GM18499 (cell line): ENCODE results near the gene NCL.

Experiments
- ATAC-seq: cut with Tn5 transposase; IDR thresholded peaks from one replicate; pipeline ENCODE4 v1.9.1; 2021; ENCODE audit warnings: moderate number of reproducible peaks; ENCODE audit not compliant: insufficient read depth, unreplicated experiment

The NCL gene

GRCh38 chr2:231463698-231464575 is at the start of gene NCL:
Gene NCL (minus strand): TSS chr2:231464484. CDS start chr2:231464353, 131 bp downstream.
- peak; percentile 52 for ATAC-seq

GRCh38 chr2:231513746-231514224 is 49.5 kb upstream of the NCL start:
- ATAC-seq, result no peak

GRCh38 chr2:231512222-231512621 is 47.9 kb upstream of the NCL start:
- no peak for ATAC-seq

- no peak for ATAC-seq
These were observed 39.5 kb upstream of the NCL start for GRCh38 chr2:231503766-231504165.

GRCh38 chr2:231502596-231502995 is 38.3 kb upstream of the NCL start:
- ATAC-seq, result no peak

- no peak for ATAC-seq
These were observed 33.4 kb upstream of the NCL start for GRCh38 chr2:231497651-231498050.

GRCh38 chr2:231494669-231495068 is 30.4 kb upstream of the NCL start:
- ATAC-seq, result no peak

- ATAC-seq, result no peak
These were observed 26.5 kb upstream of the NCL start for GRCh38 chr2:231490801-231491200.

GRCh38 chr2:231489990-231490389 is 25.7 kb upstream of the NCL start:
- ATAC-seq, result no peak

GRCh38 chr2:231488331-231488730 is 24.0 kb upstream of the NCL start:
- ATAC-seq, result no peak

GRCh38 chr2:231486851-231487596 is 22.7 kb upstream of the NCL start:
- ATAC-seq, result no peak

- ATAC-seq, result no peak
These were observed 19.4 kb upstream of the NCL start for GRCh38 chr2:231483398-231484329.

- ATAC-seq, result no peak
These were observed 18.6 kb upstream of the NCL start for GRCh38 chr2:231482806-231483391.

- ATAC-seq, result no peak
These were observed 16.5 kb upstream of the NCL start for GRCh38 chr2:231480781-231481180.

- no peak for ATAC-seq
These were observed 15.2 kb upstream of the NCL start for GRCh38 chr2:231479455-231479854.

- ATAC-seq, result no peak
These were observed 12.6 kb upstream of the NCL start for GRCh38 chr2:231476920-231477319.

- no peak for ATAC-seq
These were observed 11.7 kb upstream of the NCL start for GRCh38 chr2:231475965-231476364.

GRCh38 chr2:231472816-231473215 is 8.5 kb upstream of the NCL start:
- ATAC-seq, result no peak

GRCh38 chr2:231470246-231470900 is 6.1 kb upstream of the NCL start:
- ATAC-seq, result no peak
